ENCODE results near the gene AKR1D1.

GRCh38 chr7:138036135-138036534 is 40.1 kb upstream of the AKR1D1 start:
- TF ChIP-seq POLR2AphosphoS5 (IDR thresholded peaks at IDR 0.05; ENCODE audit: low read depth, low read length) (no peak), EZH2phosphoT487 (IDR thresholded peaks at IDR 0.05; ENCODE audit: borderline replicate concordance) (no peak)
